GM19238 (cell line): Measurements from ENCODE around the gene ZNF692.

Experiments used
- DNase-seq: peaks from one replicate; pipeline ENCODE4 v3.0.0; 2011; ENCODE audit warnings: low spot score; ENCODE audit not compliant: insufficient read length

The ZNF692 gene

DNA sequence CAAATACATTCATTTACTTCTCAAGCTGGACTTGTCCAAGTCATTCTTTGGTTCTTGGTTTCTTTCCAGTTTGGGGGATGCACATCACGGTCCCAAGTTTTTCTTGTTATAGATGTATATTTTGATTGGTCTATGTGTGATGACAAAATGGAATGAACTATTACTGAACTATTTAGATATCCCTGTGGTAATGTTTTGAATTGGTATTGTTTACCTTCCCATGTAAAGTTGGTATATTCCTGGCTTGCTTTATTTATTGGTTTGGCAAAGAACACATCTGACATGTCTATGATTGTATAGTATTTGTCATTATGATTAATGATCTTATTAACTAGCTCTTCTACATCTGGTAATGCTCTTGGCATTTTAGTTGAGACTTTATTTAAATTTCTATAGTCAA is 22.4 kb upstream of the ZNF692 start:
- DNase-seq: no peak

DNA sequence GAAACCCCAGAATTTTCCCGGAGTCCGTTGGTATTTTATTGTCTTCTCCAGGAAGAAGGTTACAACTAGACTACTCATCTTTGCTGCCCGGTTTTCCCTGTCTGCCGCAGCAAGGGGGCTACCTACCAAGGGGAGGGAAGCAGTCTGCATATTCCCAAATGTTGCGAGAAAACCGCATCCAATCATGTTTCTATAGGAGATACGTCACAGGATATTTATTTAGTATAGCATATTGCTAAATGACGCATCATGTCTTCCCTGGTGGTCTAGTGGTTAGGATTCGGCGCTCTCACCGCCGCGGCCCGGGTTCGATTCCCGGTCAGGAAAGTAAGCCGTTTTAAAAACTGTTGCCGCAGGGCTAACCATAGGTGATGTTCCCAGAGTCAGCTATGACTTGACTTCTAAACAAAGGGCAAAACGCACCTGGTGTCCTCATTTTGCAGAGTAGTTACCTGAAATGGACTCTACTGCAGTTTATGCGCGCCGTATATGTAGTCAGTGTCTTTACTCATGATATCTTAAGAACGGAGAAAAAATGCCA is 15.2 kb upstream of the ZNF692 start:
- no peak for DNase-seq

DNA sequence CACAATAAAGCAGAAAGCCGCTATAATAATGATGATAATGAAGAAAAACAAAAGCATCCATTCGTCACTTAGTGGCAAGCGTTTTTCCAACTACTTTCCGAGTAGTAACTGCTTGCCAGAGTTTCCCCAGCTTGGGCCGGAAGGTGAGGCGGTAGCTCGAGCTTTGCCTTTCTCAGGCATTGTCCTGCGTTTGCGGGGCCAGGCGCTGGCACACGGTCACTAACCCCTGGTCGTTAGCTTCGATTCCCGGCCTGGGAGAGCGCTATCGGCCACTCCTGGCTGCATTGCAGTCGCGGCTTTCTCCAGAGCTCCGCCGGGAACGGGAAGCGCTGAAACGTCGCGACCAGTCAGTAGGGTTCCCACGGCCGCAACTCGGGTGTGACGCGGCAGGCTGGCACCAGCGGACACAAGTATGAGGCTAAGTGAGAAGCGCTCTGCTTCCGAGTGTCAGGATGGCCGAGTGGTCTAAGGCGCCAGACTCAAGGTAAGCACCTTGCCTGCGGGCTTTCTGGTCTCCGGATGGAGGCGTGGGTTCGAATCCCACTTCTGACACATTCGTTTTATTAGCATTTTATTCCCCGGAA is 14.6 kb upstream of the ZNF692 start:
- peak; percentile 53 for DNase-seq

DNA sequence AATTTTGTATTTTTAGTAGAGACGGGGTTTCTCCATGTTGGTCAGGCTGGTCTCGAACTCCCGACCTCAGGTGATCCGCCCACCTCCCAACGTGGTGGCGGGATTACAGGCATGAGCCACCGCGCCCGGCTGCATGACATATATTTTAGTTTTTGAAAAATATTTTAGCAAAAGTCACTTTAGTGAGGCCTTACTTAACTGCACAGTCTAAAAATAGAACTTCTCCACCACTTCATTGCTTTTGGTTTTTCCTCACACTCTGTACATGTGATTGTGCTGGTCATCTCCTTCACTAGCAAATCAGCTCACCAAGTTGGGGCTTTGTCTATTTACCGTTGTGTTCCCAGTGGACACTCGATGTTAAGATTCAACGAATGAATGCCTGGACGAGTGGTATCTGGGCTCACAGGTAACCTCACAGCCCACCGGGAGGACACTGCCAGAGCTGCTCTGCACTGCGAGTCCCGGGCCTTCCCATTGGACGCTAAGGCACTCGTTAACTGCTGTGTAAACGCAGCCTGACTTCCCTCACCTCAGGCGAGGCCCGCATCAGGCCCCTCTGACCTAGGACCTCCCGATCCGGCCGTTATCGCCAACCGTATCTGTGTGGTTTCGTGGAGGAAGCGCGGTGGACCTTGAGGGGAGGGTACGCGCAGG is 14.0 kb upstream of the ZNF692 start:
- no peak for DNase-seq

DNA sequence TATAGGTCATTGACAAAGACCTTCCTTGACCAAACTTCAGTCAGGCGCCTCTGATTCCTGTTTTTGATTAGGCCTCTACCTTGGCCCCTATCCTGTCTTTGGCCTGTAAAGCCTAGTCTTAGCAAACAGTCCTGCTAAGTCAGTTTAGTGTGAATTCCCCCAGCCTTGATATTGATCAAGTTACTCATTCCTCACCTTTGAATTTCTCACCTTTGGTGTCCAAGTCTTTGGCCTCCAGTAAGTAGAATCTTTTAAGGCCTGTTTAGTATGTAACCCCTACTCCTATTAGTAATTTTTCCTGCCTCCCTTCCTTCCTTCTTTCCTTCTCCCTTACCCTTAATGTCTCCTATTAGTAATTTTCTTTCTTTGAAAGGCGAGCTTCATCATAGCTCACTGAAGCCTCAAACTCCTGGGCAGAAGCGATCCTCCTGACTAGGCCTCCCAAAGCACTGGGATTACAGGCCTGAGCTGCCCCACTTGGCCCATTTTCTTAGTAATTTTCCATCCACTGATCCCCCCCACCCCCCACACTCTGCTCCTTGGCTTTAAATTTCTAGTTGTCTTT is 13.0 kb upstream of the ZNF692 start:
- no peak for DNase-seq

DNA sequence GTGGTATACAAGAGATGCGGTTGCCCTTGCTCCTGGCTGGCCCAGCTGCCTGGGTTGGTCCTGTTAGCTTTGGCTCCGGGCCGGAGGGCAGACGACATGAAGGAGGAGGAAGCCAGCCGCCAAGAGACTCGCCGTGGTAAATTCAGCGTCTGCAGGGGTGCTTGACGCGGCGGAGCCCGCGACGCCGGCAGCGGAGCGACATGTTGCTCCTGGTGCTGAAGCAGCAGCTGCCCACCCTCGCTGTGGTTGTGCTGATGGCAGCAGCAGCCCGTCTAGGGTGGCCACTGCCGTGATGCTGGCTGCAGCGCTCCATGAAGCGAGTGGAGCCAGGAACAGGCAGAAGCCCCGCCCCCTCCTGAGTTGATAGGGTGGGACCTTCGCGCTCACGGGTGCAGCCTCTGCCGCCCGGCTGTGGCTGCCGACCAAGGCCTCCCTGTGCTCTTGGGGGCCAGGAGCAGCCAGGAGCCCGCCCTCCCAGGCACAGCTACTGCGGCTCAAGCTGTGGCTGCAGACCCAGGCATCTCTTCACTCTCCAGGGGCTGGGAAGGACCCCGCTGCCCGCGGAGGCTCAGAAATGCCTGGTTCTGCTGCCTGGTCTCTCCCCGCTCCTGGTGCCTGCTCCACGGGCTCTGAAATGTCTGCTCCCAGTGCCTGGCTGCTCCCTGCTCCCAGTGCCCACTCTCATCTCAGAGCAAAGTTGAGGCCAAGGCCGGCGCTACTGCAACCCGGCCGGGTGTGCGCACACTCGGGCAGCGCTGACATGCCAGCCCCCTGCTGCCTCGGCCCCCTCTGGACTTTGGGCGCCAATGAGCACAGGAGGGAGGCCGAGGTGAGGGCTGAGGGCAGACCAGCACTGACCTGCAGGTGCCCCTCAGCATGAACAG is 4.4 kb upstream of the ZNF692 start:
- peak; percentile 53 for DNase-seq

DNA sequence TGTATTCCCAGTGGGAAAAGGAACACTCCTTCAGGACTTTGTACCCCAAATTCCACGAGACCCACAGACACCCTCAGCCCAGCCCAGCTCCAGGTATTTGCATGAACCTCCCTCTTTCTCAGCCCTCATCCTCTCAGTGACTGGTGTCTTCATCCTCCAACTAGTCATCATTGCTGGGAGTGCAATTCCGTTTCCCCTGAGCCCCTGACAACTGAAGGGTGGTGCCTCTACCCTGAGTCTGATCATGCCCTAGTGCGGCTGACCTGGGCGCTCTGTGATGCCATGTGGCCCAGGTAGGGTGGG is 3.8 kb upstream of the ZNF692 start:
- no peak for DNase-seq

DNA sequence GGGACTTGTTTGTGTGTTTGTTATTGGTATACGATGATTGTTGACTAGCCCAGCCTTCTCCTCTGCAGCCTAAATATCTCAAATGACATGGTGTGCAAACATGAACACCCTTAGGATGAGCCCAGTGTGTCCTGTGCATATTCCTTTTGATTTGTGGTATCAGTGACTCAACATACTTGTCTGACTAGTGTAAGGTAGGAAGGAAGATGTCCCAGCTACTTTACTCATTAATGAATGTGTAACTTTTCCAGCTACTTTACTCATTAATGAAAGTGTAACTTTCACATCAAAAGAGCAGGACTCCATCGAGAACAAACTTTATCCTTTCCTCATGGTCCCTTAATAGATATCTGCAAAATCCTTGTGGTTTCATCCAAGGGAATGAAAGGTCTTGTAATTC is 2.7 kb upstream of the ZNF692 start:
- DNase-seq: no peak

DNA sequence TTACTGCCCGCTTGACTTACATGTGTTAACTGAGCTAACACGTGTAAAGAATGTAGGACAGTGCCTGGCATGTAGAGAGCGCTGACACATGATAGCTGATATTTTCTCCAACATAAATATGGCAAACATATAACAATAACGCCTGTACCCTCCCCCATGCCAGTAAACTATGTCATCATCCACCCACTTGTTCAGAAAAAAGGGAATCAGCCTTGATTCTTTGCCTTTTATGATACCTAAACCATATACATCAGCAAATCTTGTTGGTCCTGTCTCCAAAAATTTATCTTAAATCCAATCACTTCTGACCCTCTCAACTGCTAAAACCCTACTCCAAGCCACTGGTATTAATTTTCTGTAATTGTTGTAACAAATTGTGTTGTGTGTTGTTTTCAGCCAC is 1.1 kb upstream of the ZNF692 start:
- DNase-seq: no peak

DNA sequence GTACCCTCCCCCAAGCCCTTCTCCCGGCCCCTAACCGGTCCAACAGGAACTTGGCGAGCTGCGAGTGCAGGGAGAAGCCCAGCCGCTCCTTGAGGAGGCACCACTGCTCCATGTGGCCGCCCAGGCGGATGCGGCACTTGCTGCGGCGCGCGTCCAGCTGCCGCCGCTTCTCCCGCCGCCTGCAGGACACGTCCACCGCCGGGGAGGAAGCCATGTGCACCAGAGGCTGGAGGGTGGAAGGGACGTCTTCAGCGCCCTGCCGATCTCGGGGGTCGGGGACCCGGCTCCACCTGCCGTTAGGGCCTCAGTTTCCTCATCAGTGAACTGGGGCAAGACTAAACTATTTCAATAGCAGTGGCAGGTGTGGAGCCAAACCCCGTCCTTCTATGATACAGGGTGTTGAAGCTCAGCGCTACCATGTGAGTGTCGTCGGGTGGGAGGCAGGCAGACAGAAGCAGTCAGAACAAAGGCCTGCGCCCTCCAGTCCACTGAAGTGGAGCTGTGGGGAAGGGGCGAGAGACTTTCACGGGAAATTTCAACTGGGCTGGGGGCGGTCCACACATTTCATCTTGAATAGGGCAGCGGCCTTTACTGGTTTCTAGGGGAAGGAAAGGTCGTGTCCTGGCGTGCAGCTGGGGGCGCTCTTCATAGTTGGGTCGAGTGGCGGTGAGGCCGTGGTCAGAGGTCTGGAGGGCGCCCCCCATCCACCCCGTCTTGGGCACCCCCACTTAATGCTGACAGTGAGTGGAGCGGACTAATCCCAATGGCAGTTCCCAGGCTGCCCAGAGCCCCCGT is 592 bp downstream of the ZNF692 start:
- DNase-seq: no peak

DNA sequence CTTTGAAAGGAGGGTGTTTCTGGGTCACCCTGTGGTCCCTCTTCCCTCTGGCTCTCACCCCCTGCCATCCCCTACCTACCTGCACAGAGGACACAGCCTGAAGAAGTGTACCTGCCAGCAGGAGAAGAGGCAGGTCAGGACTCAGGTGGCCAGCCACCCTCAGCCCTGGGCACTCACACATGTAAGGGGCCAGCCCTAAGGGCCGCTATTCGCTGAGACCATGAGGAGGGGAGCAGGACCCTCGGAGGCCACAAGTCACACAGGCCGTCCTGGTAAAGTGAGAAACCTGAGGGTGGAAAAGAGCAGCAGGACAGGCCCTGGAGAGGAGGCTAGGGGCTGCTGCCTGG is 1.2 kb downstream of the ZNF692 start:
- DNase-seq: no peak

DNA sequence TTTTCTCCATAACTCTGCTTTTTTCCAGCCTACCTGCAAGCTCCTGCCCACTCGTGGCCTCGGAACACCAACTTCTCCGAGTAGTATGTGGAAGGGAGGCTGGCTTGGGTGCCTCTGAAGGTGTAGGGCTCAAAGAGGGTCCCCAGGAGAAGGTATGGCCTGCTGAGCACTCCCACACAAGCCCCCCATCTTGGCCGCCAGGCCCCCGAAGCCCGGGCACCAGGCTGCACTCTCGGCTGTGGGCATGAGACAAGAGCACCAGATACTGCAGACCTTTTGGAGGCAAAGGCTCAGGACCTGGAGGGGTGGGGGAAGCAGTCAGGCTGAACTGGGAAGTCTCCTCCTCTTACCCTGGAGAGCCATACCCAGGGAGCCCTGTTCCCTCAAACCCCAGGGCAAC is 1.7 kb downstream of the ZNF692 start:
- no peak for DNase-seq

DNA sequence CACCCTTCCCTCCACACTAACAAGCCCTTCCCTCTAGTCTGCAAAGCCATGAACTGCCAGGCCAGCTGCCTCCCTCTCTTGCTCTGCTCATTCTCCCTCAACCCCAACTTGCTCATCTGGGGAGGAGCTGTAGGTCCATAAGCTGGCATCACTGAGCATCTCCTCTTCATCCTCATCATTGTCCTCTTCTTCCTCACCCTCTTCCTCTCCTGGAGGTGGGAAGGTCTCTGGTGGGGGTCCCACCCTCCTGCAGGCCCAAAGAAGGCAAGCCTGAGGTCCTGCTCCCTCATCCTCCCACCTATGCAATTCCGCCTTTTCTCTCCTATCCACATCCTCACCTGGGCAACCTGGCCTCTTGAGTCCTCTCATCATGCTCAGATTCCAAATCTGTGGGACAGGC is 2.7 kb downstream of the ZNF692 start:
- no peak for DNase-seq

DNA sequence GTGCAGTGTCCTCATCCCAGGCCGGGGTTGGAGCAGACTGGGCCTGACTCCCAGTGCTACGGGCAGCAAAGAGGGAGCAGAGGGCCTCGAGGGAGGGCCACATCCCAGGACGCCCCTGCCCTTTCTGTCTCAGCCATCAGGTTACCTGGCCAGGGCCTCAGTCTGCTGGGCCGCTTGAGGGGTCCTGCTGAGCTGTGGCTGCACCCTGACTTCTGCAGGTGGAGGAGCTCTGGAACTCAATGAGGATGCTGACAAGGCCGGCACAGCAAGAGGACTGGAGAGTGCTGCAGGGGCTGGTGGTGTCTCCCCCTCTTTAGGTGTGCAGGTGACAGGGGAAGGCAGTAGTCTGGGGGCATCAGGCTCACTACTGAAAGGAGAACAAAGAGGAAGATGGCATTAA is 3.3 kb downstream of the ZNF692 start:
- no peak for DNase-seq

DNA sequence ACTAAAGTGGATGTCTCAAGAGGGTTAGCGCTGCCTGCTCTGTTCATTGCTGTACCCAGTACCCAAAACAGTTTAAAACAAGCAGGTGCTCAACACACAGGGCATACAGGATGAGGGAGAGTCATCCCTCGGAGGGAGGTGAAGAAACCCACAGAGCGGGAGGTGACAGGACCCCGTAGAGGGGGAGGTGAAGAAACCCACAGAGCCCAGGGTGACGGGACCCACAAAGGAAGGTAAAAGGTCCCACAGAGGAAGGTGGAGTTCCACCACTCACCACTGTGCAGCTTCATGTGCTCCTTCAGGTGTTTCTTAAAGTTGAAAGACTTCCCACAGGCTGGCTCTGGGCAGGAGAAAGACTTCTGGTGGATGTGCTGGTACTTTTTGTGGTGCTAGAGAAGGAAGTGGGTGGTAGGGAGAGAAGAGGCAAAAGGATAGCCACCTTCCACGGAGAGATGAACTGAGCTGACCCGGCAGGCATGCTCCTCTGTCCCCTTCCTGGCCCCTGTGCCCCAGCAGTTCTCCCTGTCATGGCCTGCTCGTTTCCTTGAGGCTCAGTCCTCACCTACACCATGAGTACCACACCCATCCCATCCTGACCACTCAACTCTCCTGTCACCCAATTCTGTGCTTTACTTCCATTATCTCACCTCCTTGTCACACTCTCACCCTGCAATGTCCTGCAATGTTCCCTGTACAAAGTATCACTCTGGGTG is 5.1 kb downstream of the ZNF692 start:
- DNase-seq: no peak

DNA sequence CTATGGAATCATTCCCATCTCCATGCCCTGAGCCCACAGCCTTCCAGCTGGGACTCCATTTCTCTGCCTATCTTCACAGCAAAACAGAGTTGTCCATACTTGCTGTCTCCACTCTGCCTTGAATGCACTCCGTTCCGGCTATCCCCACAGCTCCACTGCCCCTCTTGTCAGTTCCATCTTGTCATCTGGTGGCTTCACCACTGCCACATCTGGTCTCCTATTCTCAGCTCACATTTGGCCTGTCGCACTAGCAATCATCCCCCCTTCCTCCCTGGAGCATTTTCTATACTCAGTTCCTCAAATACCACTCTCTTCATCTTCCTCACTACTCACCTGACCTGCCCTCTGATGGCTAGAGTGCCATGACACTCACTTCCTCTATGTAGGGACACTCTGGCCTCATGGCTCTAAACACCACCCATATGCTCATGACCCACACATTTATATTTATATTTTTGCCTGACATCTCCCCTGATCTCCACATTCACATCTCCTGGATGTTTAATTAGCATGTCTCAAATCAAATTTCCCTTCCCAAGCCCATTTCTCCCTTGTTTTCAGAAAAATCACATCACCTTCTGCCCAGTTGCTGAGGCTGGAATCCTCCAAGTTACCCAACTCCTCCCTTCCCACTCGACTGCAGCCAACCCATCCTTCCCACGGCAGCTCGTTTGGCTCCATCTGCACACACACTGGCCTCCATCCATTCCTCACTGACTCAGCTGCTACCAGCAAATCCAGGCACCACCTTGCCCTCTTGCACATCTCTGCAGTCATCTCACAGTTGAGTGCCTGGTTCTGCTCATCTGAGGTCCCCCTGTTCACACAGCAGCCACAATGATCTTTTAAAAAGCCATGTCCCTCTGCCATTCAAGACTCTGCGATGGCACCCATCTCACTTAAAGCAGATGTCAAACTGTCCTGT is 6.1 kb downstream of the ZNF692 start:
- DNase-seq: no peak

DNA sequence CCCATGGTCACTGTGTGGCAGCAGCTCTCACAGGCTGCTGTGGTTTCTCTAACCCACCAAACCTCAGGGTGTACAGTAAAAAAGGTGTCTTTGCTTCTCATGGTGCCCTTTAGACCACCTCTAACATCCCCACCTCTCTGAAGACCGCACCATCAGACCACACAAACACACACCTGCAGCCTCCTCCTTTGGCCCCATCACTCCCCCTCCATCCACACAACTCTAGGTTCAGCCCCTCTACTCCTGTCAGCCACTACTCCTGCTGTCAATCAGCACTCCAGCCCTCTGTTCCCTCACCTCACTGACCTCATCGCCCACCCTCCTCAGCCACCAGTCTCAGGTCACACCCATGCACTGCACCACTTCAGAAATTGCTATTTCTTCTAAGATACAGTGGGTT is 7.5 kb downstream of the ZNF692 start:
- no peak for DNase-seq

DNA sequence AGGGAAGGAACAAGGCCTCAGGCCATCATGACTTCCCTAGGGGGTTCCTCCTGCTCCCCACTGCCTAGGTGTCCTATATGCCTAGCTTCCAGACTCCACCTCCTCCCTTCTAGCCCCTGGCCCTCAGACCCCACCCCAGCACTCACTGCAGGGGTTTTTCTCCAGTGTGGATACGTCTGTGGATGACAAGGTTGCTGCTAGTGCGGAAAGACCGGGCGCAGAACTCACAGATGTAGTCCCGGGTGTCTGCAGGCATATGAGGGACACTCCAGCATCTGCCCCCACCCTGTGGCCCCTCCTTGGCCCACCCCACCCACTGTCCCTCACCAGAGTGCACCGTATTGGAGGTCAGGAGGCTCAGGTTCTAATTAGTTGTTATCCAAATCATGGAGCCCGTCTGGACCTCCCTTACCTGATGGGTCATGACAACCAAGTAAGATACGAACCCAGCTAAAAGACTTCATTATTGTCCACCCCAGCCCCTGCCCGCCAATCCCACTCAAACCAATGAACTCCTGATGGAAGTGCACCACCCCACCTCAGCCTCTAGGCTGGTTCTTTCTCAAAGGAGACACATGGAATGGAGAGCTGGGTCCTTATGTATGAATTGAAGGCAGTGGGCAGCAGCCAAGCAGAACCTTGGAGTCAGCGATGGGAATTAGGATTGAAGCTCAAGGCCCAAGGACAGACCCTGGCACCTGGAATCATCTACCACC is 8.2 kb downstream of the ZNF692 start:
- DNase-seq: no peak

DNA sequence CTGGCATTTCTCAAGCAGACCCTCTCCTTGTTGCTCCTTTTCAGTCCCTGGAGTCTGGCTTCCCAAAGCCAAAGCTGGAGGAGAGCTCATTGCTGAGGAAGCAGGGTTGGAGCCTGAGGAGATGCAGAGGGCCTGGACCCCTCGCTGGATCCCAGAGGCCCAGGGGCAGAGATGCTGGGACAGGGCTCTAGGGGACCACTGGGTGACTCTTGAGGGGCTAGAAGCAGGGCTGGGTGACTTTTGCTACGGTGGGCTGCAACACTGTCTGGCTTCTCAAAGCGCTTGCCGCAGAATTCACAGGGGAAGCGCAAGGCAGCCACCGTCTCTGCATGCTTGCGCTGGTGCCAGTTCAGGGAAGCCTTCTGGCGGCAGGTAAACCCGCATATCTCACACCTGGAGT is 8.8 kb downstream of the ZNF692 start:
- no peak for DNase-seq
